GM12865 (cell line): ENCODE data around the gene FEZF1.

Experiments used
- DNase-seq: peaks from one replicate; pipeline ENCODE4 v3.0.0; 2010; ENCODE audit warnings: low read depth
- H3K4me3 ChIP-seq: 2 replicates; pipeline ENCODE4 v1.5.1; 2011; ENCODE audit warnings: mild to moderate bottlenecking, low read depth, low read length, control low read depth
- TF ChIP-seq, protein P1 (sequence below): IDR thresholded peaks from 2 replicates; pipeline ENCODE4 v1.5.1; 2011; ENCODE audit warnings: low read length, control low read depth, low read depth, inconsistent platforms; ENCODE audit not compliant: insufficient read depth; ENCODE audit errors: missing control alignments

The FEZF1 gene

GRCh38 chr7:122261442-122261841 is 43.1 kb downstream of the FEZF1 start:
- no peak for DNase-seq
- H3K4me3 ChIP-seq = no peak overlapping the region
- TF ChIP-seq, protein P1, sequence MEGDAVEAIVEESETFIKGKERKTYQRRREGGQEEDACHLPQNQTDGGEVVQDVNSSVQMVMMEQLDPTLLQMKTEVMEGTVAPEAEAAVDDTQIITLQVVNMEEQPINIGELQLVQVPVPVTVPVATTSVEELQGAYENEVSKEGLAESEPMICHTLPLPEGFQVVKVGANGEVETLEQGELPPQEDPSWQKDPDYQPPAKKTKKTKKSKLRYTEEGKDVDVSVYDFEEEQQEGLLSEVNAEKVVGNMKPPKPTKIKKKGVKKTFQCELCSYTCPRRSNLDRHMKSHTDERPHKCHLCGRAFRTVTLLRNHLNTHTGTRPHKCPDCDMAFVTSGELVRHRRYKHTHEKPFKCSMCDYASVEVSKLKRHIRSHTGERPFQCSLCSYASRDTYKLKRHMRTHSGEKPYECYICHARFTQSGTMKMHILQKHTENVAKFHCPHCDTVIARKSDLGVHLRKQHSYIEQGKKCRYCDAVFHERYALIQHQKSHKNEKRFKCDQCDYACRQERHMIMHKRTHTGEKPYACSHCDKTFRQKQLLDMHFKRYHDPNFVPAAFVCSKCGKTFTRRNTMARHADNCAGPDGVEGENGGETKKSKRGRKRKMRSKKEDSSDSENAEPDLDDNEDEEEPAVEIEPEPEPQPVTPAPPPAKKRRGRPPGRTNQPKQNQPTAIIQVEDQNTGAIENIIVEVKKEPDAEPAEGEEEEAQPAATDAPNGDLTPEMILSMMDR = no peak

DNA sequence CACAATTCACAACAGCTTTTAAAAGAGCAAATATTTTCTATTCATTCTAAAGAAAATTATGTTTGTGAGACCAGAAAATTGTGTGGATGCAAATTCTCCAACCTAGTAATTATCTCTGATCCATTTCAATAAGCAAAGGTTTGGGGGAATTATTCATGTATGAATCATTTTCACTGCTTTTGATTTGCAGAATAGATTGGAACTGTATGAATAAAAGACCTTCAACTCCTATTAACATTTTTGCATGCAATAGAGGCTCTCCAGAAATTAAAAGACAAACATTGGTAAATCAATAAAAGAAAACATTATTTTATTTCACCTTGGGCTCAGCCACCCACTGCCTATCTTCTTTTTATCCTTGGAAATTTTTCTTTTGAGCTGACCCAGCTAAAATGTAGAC is 43.5 kb downstream of the FEZF1 start:
- H3K4me3 ChIP-seq = no peak overlapping the region
- DNase-seq = no peak
- TF ChIP-seq, protein P1 = no peak

GRCh38 chr7:122260336-122260735 is 44.2 kb downstream of the FEZF1 start:
- DNase-seq = no peak

DNA sequence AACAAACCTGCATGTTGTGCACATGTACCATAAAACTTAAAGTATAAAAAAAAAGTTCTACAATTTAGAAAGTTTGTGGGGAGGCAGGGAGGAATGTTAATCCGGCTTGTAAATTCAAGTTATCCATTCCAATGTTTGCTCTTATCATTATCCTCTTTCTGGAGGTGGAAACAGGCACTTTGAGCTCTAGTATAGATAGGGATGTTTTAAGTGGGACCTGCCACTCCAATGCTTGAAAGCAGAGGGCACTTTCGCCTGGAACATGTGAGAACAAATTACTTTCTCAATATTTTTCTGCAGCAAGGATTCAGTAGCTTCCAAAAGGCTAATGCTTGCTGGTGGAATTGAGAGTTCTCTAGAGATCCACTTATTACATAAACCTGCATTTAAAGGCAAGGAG is 45.6 kb downstream of the FEZF1 start:
- H3K4me3 ChIP-seq = no peak overlapping the region
- TF ChIP-seq, protein P1 = no peak
- DNase-seq = no peak

More at GRCh38 chr7:122260336-122260735, 44.2 kb downstream of the FEZF1 start:
- TF ChIP-seq, protein P1 = no peak
- H3K4me3 ChIP-seq = no peak overlapping the region

GRCh38 chr7:122257056-122257455 is 47.5 kb downstream of the FEZF1 start:
- DNase-seq = no peak
- no peak overlapping the region for H3K4me3 ChIP-seq
- TF ChIP-seq, protein P1 = no peak

DNA sequence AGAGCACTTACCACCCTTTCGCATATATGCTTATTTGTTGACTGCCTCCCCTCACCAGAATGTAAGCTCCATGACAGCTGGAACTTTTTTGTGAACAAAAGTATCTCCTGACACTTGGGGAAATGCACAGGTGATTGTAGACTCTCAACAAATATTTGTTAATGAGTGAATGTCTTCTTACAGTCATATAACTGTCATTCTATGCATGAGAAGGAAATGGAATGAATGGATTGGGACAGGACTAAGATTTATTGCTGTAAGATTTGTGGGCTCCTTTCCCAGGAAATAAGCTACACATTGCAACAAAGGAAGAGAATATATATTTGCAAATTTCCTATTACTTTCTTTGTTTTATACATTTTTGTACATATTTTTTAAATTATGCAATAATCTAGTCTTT is 48.5 kb downstream of the FEZF1 start:
- H3K4me3 ChIP-seq = no peak overlapping the region
- TF ChIP-seq, protein P1 = no peak
- no peak for DNase-seq

GRCh38 chr7:122255454-122255853 is 49.1 kb downstream of the FEZF1 start:
- H3K4me3 ChIP-seq = no peak overlapping the region
- TF ChIP-seq, protein P1 = no peak
- no peak for DNase-seq
